ENCODE measurements around the gene OR2V2. TPM values are rescaled to one million over a fixed set of nuclear protein-coding genes. Genes with fewer than 3 reads are reported as not detected.

OR2V2 gene
- total RNA-seq, 2 experiments from 2014 or later: not detected

DNA sequence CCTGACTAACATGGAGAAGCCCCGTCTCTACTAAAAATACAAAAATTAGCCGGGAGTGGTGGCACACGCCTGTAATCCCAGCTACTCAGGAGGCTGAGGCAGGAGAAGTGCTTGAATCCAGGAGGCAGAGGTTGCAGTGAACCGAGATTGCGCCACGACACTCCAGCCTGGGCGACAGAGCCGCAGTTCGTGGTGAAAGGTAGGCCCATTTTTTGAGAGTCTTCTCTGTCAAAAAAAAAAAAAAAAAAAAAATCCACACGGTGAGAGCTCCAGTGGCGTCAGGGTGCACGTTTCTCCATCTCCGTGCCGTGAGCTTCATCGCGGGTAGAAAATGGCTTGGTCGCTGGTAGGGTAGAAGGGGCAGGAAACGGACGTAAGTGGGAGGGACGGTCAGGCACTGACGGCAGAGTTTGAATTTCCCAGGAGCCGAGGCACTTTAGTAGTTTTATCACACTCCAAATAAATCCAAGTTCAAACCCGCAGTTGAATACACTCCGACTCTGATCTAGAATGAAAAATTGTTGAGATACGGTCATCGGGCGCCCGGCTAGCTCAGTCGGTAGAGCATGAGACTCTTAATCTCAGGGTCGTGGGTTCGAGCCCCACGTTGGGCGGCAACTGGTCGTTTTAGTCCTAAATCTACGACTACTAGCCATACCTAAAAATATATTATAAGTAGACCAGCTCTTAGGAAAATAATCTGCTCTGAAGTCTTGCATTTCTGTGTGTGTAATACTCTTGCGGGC lies 60.0 kb downstream of the OR2V2 start:
- H3K36me3 Mint-ChIP-seq: peaks cover 8% of the 10 kb centered on the region
- H3K27me3 Mint-ChIP-seq: peaks cover 34% of the 10 kb centered on the region
- peak overlapping the region; percentile 95 for H3K27ac Mint-ChIP-seq
- peaks cover 3% of the 10 kb centered on the region for H3K9me3 Mint-ChIP-seq
- H3K4me3 Mint-ChIP-seq: peak overlapping the region; percentile 89
- peak; percentile 83 for DNase-seq
- peaks cover 30% of the 10 kb centered on the region for H3K4me1 Mint-ChIP-seq

GRCh38 chr5:181207960-181208253 lies 60.5 kb downstream of the OR2V2 start:
- H3K9me3 Mint-ChIP-seq: peaks cover 3% of the 10 kb centered on the region
- peaks cover 34% of the 10 kb centered on the region for H3K27me3 Mint-ChIP-seq
- no peak for DNase-seq
- peak overlapping the region; percentile 89 for H3K4me3 Mint-ChIP-seq
- H3K36me3 Mint-ChIP-seq: peaks cover 8% of the 10 kb centered on the region
- peaks cover 30% of the 10 kb centered on the region for H3K4me1 Mint-ChIP-seq
- peak overlapping the region; percentile 95 for H3K27ac Mint-ChIP-seq

Other genes starting within 250 kb of the OR2V2 start
- under 1 TPM; 0.12 to 0.20 TPM for gene BTNL8, start 248.4 kb upstream of the OR2V2 start, total RNA-seq
- gene BTNL3, start 158.7 kb upstream of the OR2V2 start, total RNA-seq: not detected
- gene BTNL9, start 107.3 kb upstream of the OR2V2 start, total RNA-seq: under 1 TPM in 1 of 2 experiments, not detected in 1; 0.12 TPM
- gene OR2V1, start 16.4 kb upstream of the OR2V2 start, total RNA-seq: not detected
- under 1 TPM; 0.62 to 0.68 TPM for gene TRIM7, start 57.6 kb downstream of the OR2V2 start, total RNA-seq
- gene TRIM41, start 75.7 kb downstream of the OR2V2 start, total RNA-seq: 10 to 100 TPM; 34.2 to 37.6 TPM
- gene RACK1, start 96.3 kb downstream of the OR2V2 start, total RNA-seq: 1,000 to 10,000 TPM; 2,517 to 2,594 TPM
- 10 to 100 TPM in 1 of 2 experiments, 1 to 10 TPM in 1; 9.6 to 11.2 TPM for gene TRIM52, start 113.6 kb downstream of the OR2V2 start, total RNA-seq
- not detected for gene OR4F3, start 219.7 kb downstream of the OR2V2 start, total RNA-seq